K562 (cell line): ENCODE measurements around the gene CARD11. TPM values are rescaled to one million over a fixed set of nuclear protein-coding genes. Genes with fewer than 3 reads are reported as not detected.

Experiments used
- ATAC-seq: fragments of 200-7000 bp; cut with Tn5 transposase; 3 replicates; pipeline ENCODE4 v1.9.1; 2020; ENCODE audit warnings: moderate library complexity
- BruUV-seq: library from RNA; stranded (reverse); fragments of 400-500 nt; replicated peaks from 2 replicates; lab custom pipeline; 2021; lab: Mats Ljungman, UMichigan
- CTCF ChIA-PET: fragments of 300-600 bp; formaldehyde crosslinking; extraction: SDS; loops from one replicate; lab custom pipeline; 2021; ENCODE audit warnings: low intra/inter-chr PET ratio; lab: Yijun Ruan, JAX
- POLR2A ChIA-PET: fragments of 300-600, 350-650 bp; sonication (Branson Sonifier 250); formaldehyde crosslinking; extraction: SDS; loops from one replicate; lab custom pipeline; 2021; ENCODE audit warnings: antibody characterized with exemption, inconsistent platforms; lab: Yijun Ruan, JAX
- DNase-seq, 4 experiments: peaks; one replicate each; pipeline versions ENCODE4 v3.0.0 to v3.0.0-alpha.2; 2011 to 2018; ENCODE audit warnings: low spot score in 3 of 4, mixed read lengths in 3 of 4; ENCODE audit errors: extremely low read depth in 1 of 4
- FAIRE-seq: peaks from 2 replicates; lab custom pipeline; 2011; peaks lifted over from hg19 to GRCh38; lab: Jason Lieb, UNC
- H2AFZ ChIP-seq: 2 replicates; pipeline ENCODE4 v1.6.0; 2011; ENCODE audit warnings: low read depth, low read length, control low read depth, inconsistent platforms
- H3K27ac ChIP-seq: fragments of 200-600 bp; 3 replicates; pipeline ENCODE4 v1.8.0; 2011; ENCODE audit warnings: low read depth, mild to moderate bottlenecking, control low read depth, inconsistent platforms, low read length, moderate library complexity, mixed read lengths; ENCODE audit errors: extremely low read depth
- H3K27me3 ChIP-seq, 2 experiments: fragments of 300-600 bp in 1 of 2; 2 replicates in 1 of 2; 3 replicates in 1 of 2; pipeline versions ENCODE4 v1.6.0 to v1.8.0; 2011; ENCODE audit warnings: inconsistent platforms in 2 of 2, low read length in 2 of 2, mild to moderate bottlenecking in 1 of 2, mixed read lengths in 1 of 2, moderate library complexity in 1 of 2; ENCODE audit not compliant: control insufficient read depth in 2 of 2, insufficient read depth in 2 of 2
- H3K36me3 ChIP-seq: fragments of 300-600 bp; 3 replicates; pipeline ENCODE4 v1.8.0; 2011; ENCODE audit warnings: mild to moderate bottlenecking, low read length, inconsistent platforms; ENCODE audit not compliant: control insufficient read depth, insufficient read depth
- H3K4me1 ChIP-seq, 2 experiments: fragments of 200-600 bp in 1 of 2; replicated peaks in 1 of 2; 2 replicates in 1 of 2; 3 replicates in 1 of 2; pipeline versions ENCODE4 v1.5.1 to v1.8.0; 2011; ENCODE audit warnings: inconsistent platforms in 2 of 2, low read length in 2 of 2, mild to moderate bottlenecking in 1 of 2, mixed read lengths in 1 of 2, moderate library complexity in 1 of 2; ENCODE audit not compliant: control insufficient read depth in 2 of 2, insufficient read depth in 2 of 2
- H3K4me2 ChIP-seq: 2 replicates; pipeline ENCODE4 v1.6.1; 2011; ENCODE audit warnings: low read length, control low read depth, inconsistent platforms, mixed read lengths; ENCODE audit not compliant: insufficient read depth
- H3K4me3 ChIP-seq: fragments of 200-600 bp; sonication (generic), shearing (Covaris generic); 2 replicates; pipeline ENCODE4 v1.5.1; 2016; ENCODE audit warnings: control low read depth, inconsistent platforms
- H3K79me2 ChIP-seq: fragments of 200-600 bp; 3 replicates; pipeline ENCODE4 v1.8.0; 2011; ENCODE audit warnings: low read length, inconsistent platforms; ENCODE audit not compliant: control insufficient read depth, insufficient read depth
- H3K9ac ChIP-seq, 2 experiments: 2 replicates each; pipeline versions ENCODE4 v1.6.0 to v1.6.1; 2011; ENCODE audit warnings: low read depth in 2 of 2, low read length in 2 of 2, control low read depth in 1 of 2, inconsistent platforms in 1 of 2, mild to moderate bottlenecking in 1 of 2, mixed read lengths in 1 of 2; ENCODE audit not compliant: insufficient read depth in 1 of 2
- H3K9me1 ChIP-seq: one replicate; pipeline ENCODE4 v1.6.0; 2011; ENCODE audit warnings: inconsistent platforms, mild to moderate bottlenecking, low read length, moderate library complexity; ENCODE audit not compliant: control insufficient read depth, insufficient read depth
- H3K9me3 ChIP-seq: replicated peaks from 2 replicates; pipeline ENCODE4 v1.5.1; 2011; ENCODE audit warnings: low read depth, low read length, inconsistent platforms; ENCODE audit not compliant: control insufficient read depth, insufficient read depth
- H4K20me1 ChIP-seq: replicated peaks from 2 replicates; pipeline ENCODE4 v1.6.1; 2011; ENCODE audit warnings: low read length, inconsistent platforms, mixed read lengths; ENCODE audit not compliant: control insufficient read depth, insufficient read depth
- HMG20B ChIP-seq: fragments of 250-450 bp; sonication (Bioruptor Pico); IDR thresholded peaks from 2 replicates; pipeline ENCODE4 v1.5.0; 2021; ENCODE audit warnings: mild to moderate bottlenecking
- NFRKB ChIP-seq: fragments of 450-650 bp; IDR thresholded peaks from 2 replicates; pipeline ENCODE4 v1.6.1; 2016; ENCODE audit warnings: low read depth
- SMC3 ChIP-seq: conservative IDR thresholded peaks from 2 replicates; pipeline ENCODE4 v1.6.1; 2011; ENCODE audit warnings: low read depth, low read length, improper control_type of control experiment; ENCODE audit not compliant: insufficient read depth
- WGBS: fragments of 100-300 bp; shearing (Covaris generic); methylation state at CpG from one replicate; pipeline ENCODE4 v1.1.6; 2016; ENCODE audit warnings: low coverage, mixed read lengths; ENCODE audit not compliant: insufficient coverage; ENCODE audit errors: missing lambda C conversion rate; 5-methylcytosine and 5-hydroxymethylcytosine counted together
- in situ Hi-C: fragments of 300-500 bp; cut with MboI; formaldehyde crosslinking; loops from 4 replicates; pipeline ENCODE4 v1.15.0; 2018; ENCODE audit warnings: inconsistent platforms, mixed read lengths
- intact Hi-C: fragments of 100-400 bp; cut with micrococcal nuclease; formaldehyde crosslinking; loops from 2 replicates; pipeline ENCODE4 v1.14.2; 2022
- polyA plus RNA-seq, 8 experiments: library from polyadenylated mRNA; depleted of rRNA in 4 of 8; stranded (reverse) in 5 of 8; unstranded in 3 of 8; fragments of >200 nt; fragmentation: Nextera tagmentation in 2 of 8; fragmentation: Illumina TruSeq in 1 of 8; extraction: Ambion mirVana in 2 of 8; extraction: Trizol in 1 of 8; gene quantifications; 2 replicates each; pipeline versions ENCODE4 v1.2.1 to v1.2.3, GENCODE V29; 2011 to 2014; ENCODE audit warnings: inconsistent platforms in 1 of 8, missing spikeins in 1 of 8
- total RNA-seq, 7 experiments: library from RNA; depleted of rRNA in 6 of 7; stranded (reverse); fragments of >200 nt in 6 of 7; fragmentation: Illumina TruSeq in 2 of 7; extraction: Trizol in 2 of 7; gene quantifications; 2 replicates each; pipeline versions ENCODE4 v1.2.1 to v1.2.3, GENCODE V29; 2011 to 2021; ENCODE audit warnings: low replicate concordance in 1 of 7
- TF ChIP-seq, protein P1 (sequence below): IDR thresholded peaks from 3 replicates; pipeline ENCODE4 v1.6.1; 2011; ENCODE audit warnings: borderline replicate concordance, mild to moderate bottlenecking; ENCODE audit not compliant: insufficient read length, insufficient read depth
- TF ChIP-seq, protein P2 (sequence below): sonication (generic); formaldehyde crosslinking; IDR thresholded peaks from 2 replicates; pipeline ENCODE4 v1.8.1; 2023; ENCODE audit warnings: missing genetic modification reagents, mild to moderate bottlenecking, borderline replicate concordance
- TF ChIP-seq, protein P3 (sequence below): fragments of 450-650 bp; IDR thresholded peaks from 2 replicates; pipeline ENCODE4 v1.6.1; 2016; ENCODE audit warnings: antibody characterized with exemption
- TF ChIP-seq, protein P4 (sequence below), 3 experiments: IDR thresholded peaks in 2 of 3; conservative IDR thresholded peaks in 1 of 3; 2 replicates each; pipeline ENCODE4 v1.5.1; 2011 to 2012; ENCODE audit warnings: low read length in 3 of 3, mild to moderate bottlenecking in 3 of 3, control low read depth in 2 of 3, improper control_type of control experiment in 1 of 3, inconsistent platforms in 1 of 3, low read depth in 1 of 3, mixed read lengths in 1 of 3, moderate library complexity in 1 of 3; ENCODE audit not compliant: insufficient read depth in 2 of 3
- TF ChIP-seq, protein P5 (sequence below): sonication (generic); formaldehyde crosslinking; IDR thresholded peaks from 2 replicates; pipeline ENCODE4 v1.5.0; 2020; ENCODE audit warnings: missing genetic modification reagents

Gene CARD11
- total and polyA plus RNA-seq, 9 of the 15 experiments (the other 6 are each of a cell fraction or from before 2014, with no cell fraction given) = 0.07 to 12.8 (median 5.7) TPM

DNA sequence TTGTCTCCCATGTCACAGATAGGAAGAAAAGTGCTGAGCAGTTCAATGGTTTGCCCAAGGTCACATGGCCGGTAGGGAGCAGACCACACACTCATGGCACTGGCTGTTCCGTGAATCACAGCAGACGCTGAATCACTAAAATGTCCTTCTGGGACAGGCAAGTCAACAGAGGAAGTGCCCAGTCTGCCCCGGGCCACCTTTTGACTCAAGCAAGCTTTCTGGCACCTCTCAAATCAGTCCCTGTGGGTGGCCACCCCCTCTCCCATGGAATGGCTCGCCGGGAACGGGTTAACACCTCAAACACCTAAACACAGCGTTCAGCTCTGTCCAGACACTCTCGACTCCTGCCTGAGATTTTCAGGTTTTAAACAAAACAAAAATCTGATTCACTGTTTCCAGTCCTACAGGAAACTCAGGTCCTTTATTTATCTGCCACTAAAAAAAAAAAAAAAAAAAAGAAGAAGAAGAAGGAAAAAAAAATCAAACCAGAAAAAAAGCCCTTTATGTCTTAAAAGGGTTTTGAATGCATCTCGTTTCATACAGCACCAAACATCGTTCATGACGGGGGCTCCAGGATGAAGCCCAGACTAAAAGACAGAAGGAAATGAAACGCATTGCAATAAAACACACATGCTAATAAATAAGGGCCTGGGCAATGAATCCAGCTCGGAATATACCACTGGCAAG lies 15.5 kb downstream of the CARD11 start:
- ChIA-PET CTCF (no interaction called here), POLR2A (interaction anchor here (0.6 kb wide), 1 partner anchor 11 kb away, joined by 3 read pairs; no protein-coding TSS in a partner anchor)
- no TSS peak for BruUV-seq
- peaks cover 0 to 4% of the 10 kb centered on the region in 2 experiments; a peak in 1 of 5 replicates for H3K4me1 ChIP-seq
- no peaks in the 10 kb centered on the region for H3K27me3 ChIP-seq
- intact Hi-C loops = no loop called here
- ATAC-seq (no peak), FAIRE-seq (no peak), DNase-seq (no peak)
- no peak overlapping the region for H3K27ac ChIP-seq
- peak overlapping the region in 1 of 2 experiments; percentile 67; a peak in 1 of 4 replicates for H3K9ac ChIP-seq
- no peaks in the 10 kb centered on the region for H3K9me1 ChIP-seq
- no peak overlapping the region for H3K4me2 ChIP-seq
- 35% methylated on average over 14 of the region's 14 CpGs for WGBS
- H3K9me3 ChIP-seq = no peaks in the 10 kb centered on the region
- H3K36me3 ChIP-seq = no peaks in the 10 kb centered on the region
- no peaks in the 10 kb centered on the region for H4K20me1 ChIP-seq
- in situ Hi-C loops = no loop called here
- H2AFZ ChIP-seq = no peak overlapping the region
- H3K79me2 ChIP-seq = no peaks in the 10 kb centered on the region
- no peak overlapping the region for H3K4me3 ChIP-seq
- TF ChIP-seq, protein P1, sequence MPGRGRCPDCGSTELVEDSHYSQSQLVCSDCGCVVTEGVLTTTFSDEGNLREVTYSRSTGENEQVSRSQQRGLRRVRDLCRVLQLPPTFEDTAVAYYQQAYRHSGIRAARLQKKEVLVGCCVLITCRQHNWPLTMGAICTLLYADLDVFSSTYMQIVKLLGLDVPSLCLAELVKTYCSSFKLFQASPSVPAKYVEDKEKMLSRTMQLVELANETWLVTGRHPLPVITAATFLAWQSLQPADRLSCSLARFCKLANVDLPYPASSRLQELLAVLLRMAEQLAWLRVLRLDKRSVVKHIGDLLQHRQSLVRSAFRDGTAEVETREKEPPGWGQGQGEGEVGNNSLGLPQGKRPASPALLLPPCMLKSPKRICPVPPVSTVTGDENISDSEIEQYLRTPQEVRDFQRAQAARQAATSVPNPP = no peak
- TF ChIP-seq NFRKB (no peak), SMC3 (no peak), HMG20B (CRISPR knock-in tag) (no peak)
- TF ChIP-seq, protein P2, sequence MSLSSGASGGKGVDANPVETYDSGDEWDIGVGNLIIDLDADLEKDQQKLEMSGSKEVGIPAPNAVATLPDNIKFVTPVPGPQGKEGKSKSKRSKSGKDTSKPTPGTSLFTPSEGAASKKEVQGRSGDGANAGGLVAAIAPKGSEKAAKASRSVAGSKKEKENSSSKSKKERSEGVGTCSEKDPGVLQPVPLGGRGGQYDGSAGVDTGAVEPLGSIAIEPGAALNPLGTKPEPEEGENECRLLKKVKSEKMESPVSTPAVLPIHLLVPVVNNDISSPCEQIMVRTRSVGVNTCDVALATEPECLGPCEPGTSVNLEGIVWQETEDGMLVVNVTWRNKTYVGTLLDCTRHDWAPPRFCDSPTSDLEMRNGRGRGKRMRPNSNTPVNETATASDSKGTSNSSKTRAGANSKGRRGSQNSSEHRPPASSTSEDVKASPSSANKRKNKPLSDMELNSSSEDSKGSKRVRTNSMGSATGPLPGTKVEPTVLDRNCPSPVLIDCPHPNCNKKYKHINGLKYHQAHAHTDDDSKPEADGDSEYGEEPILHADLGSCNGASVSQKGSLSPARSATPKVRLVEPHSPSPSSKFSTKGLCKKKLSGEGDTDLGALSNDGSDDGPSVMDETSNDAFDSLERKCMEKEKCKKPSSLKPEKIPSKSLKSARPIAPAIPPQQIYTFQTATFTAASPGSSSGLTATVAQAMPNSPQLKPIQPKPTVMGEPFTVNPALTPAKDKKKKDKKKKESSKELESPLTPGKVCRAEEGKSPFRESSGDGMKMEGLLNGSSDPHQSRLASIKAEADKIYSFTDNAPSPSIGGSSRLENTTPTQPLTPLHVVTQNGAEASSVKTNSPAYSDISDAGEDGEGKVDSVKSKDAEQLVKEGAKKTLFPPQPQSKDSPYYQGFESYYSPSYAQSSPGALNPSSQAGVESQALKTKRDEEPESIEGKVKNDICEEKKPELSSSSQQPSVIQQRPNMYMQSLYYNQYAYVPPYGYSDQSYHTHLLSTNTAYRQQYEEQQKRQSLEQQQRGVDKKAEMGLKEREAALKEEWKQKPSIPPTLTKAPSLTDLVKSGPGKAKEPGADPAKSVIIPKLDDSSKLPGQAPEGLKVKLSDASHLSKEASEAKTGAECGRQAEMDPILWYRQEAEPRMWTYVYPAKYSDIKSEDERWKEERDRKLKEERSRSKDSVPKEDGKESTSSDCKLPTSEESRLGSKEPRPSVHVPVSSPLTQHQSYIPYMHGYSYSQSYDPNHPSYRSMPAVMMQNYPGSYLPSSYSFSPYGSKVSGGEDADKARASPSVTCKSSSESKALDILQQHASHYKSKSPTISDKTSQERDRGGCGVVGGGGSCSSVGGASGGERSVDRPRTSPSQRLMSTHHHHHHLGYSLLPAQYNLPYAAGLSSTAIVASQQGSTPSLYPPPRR = no peak
- TF ChIP-seq, protein P3, sequence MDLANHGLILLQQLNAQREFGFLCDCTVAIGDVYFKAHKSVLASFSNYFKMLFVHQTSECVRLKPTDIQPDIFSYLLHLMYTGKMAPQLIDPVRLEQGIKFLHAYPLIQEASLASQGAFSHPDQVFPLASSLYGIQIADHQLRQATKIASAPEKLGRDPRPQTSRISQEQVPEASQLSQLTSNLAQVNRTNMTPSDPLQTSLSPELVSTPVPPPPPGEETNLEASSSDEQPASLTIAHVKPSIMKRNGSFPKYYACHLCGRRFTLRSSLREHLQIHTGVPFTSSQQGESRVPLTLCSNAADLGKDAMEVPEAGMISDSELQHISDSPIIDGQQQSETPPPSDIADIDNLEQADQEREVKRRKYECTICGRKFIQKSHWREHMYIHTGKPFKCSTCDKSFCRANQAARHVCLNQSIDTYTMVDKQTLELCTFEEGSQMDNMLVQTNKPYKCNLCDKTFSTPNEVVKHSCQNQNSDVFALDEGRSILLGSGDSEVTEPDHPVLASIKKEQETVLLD = no peak
- TF ChIP-seq, protein P4, sequence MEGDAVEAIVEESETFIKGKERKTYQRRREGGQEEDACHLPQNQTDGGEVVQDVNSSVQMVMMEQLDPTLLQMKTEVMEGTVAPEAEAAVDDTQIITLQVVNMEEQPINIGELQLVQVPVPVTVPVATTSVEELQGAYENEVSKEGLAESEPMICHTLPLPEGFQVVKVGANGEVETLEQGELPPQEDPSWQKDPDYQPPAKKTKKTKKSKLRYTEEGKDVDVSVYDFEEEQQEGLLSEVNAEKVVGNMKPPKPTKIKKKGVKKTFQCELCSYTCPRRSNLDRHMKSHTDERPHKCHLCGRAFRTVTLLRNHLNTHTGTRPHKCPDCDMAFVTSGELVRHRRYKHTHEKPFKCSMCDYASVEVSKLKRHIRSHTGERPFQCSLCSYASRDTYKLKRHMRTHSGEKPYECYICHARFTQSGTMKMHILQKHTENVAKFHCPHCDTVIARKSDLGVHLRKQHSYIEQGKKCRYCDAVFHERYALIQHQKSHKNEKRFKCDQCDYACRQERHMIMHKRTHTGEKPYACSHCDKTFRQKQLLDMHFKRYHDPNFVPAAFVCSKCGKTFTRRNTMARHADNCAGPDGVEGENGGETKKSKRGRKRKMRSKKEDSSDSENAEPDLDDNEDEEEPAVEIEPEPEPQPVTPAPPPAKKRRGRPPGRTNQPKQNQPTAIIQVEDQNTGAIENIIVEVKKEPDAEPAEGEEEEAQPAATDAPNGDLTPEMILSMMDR (IDR thresholded peaks at IDR 0.05 in 2 of 3, conservative IDR thresholded peaks at IDR 0.05 in 1 of 3; ENCODE audit: insufficient read depth in 2 of 3, low read depth in 1 of 3, low read length in 3 of 3) = no peak
- TF ChIP-seq, protein P5, sequence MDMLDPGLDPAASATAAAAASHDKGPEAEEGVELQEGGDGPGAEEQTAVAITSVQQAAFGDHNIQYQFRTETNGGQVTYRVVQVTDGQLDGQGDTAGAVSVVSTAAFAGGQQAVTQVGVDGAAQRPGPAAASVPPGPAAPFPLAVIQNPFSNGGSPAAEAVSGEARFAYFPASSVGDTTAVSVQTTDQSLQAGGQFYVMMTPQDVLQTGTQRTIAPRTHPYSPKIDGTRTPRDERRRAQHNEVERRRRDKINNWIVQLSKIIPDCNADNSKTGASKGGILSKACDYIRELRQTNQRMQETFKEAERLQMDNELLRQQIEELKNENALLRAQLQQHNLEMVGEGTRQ = 0 out of 2 replicates have a peak, but pooled peaks have one; percentile 29
